CD14-positive monocyte (primary cell): ENCODE data around the gene TBC1D12. TPM values are rescaled to one million over a fixed set of nuclear protein-coding genes. Genes with fewer than 3 reads are reported as not detected.
"Not testable (repeated sequence)": the region's sequence is repeated elsewhere in the genome, so short reads cannot be mapped to it uniquely, and the experiment has no call there.

Source experiments
- DNase-seq, 3 donors: peaks; one replicate each; pipeline ENCODE4 v3.0.0-alpha.2; 2011 to 2022
- H2AFZ ChIP-seq: 2 replicates; pipeline ENCODE4 v1.6.0; 2012; ENCODE audit warnings: mild to moderate bottlenecking, low read depth, low read length, inconsistent platforms; ENCODE audit not compliant: insufficient read depth, poor library complexity, severe bottlenecking
- H3K27ac ChIP-seq, 2 donors: 1 replicate in 1 of 2; 2 replicates in 1 of 2; pipeline ENCODE4 v1.5.1; 2012 to 2013; ENCODE audit warnings: low read length in 2 of 2, control low read depth in 1 of 2, inconsistent platforms in 1 of 2, low read depth in 1 of 2, mild to moderate bottlenecking in 1 of 2
- H3K27me3 ChIP-seq, 2 donors: one replicate each; pipeline versions ENCODE4 v1.6.0 to v1.6.1; 2011 to 2013; ENCODE audit warnings: low read length in 2 of 2; ENCODE audit not compliant: control insufficient read depth in 2 of 2, insufficient read depth in 2 of 2
- H3K36me3 ChIP-seq, 2 donors: replicated peaks in 1 of 2; 1 replicate in 1 of 2; 2 replicates in 1 of 2; pipeline versions ENCODE4 v1.5.1 to v1.6.1; 2012 to 2013; ENCODE audit warnings: low read length in 2 of 2, control low read depth in 1 of 2, inconsistent platforms in 1 of 2, mild to moderate bottlenecking in 1 of 2; ENCODE audit not compliant: insufficient read depth in 2 of 2, control insufficient read depth in 1 of 2
- H3K4me1 ChIP-seq, 2 donors: 1 replicate in 1 of 2; 2 replicates in 1 of 2; pipeline versions ENCODE4 v1.5.1 to v1.6.1; 2012 to 2013; ENCODE audit warnings: low read length in 2 of 2, control low read depth in 1 of 2, inconsistent platforms in 1 of 2, mild to moderate bottlenecking in 1 of 2, moderate library complexity in 1 of 2; ENCODE audit not compliant: insufficient read depth in 2 of 2, control insufficient read depth in 1 of 2
- H3K4me2 ChIP-seq: replicated peaks from 2 replicates; pipeline ENCODE3; 2012; ENCODE audit warnings: low read length, moderate library complexity, mild to moderate bottlenecking; ENCODE audit not compliant: poor library complexity, severe bottlenecking; ENCODE audit errors: extremely low read depth
- H3K4me3 ChIP-seq, 3 experiments: fragments of 200-600 bp in 1 of 3; sonication (generic) in 1 of 3; replicated peaks in 1 of 3; 1 replicate in 2 of 3; 2 replicates in 1 of 3; pipeline ENCODE4 v1.5.1; 2011 to 2013; ENCODE audit warnings: low read length in 3 of 3, mild to moderate bottlenecking in 3 of 3, control low read depth in 2 of 3, low read depth in 2 of 3, inconsistent platforms in 1 of 3, moderate library complexity in 1 of 3
- H3K79me2 ChIP-seq: 2 replicates; pipeline ENCODE4 v1.6.0; 2012; ENCODE audit warnings: mild to moderate bottlenecking, control low read depth, inconsistent platforms, low read length, moderate library complexity; ENCODE audit not compliant: insufficient read depth
- H3K9ac ChIP-seq: 2 replicates; pipeline ENCODE4 v1.6.0; 2017; ENCODE audit warnings: low read length, mild to moderate bottlenecking; ENCODE audit not compliant: insufficient read depth, poor library complexity, severe bottlenecking
- H3K9me3 ChIP-seq, 2 donors: replicated peaks in 1 of 2; 1 replicate in 1 of 2; 2 replicates in 1 of 2; pipeline versions ENCODE4 v1.5.1 to v1.6.1; 2012 to 2013; ENCODE audit warnings: low read length in 2 of 2, control low read depth in 1 of 2; ENCODE audit not compliant: control insufficient read depth in 1 of 2, insufficient read depth in 1 of 2
- H4K20me1 ChIP-seq: 2 replicates; pipeline ENCODE4 v1.6.0; 2012; ENCODE audit warnings: mild to moderate bottlenecking, low read length, control low read depth, moderate library complexity; ENCODE audit not compliant: insufficient read depth
- H3K27ac Mint-ChIP-seq, 7 donors: one replicate each; pipeline ENCODE4 v1.8.0; 2020; ENCODE audit warnings: mild to moderate bottlenecking in 7 of 7, mixed read lengths in 7 of 7, moderate library complexity in 6 of 7, inconsistent platforms in 2 of 7
- H3K27me3 Mint-ChIP-seq, 3 donors: one replicate each; pipeline ENCODE4 v1.8.0; 2021 to 2022; ENCODE audit warnings: low read depth in 3 of 3, mild to moderate bottlenecking in 3 of 3, mixed read lengths in 3 of 3, moderate library complexity in 3 of 3, inconsistent platforms in 1 of 3
- H3K36me3 Mint-ChIP-seq, 2 donors: one replicate each; pipeline ENCODE4 v1.8.0; 2020; ENCODE audit warnings: mixed read lengths in 2 of 2, inconsistent platforms in 1 of 2, mild to moderate bottlenecking in 1 of 2
- H3K4me1 Mint-ChIP-seq: one replicate; pipeline ENCODE4 v1.8.0; 2020; ENCODE audit warnings: mild to moderate bottlenecking, mixed read lengths
- H3K4me3 Mint-ChIP-seq, 2 donors: one replicate each; pipeline ENCODE4 v1.8.0; 2020; ENCODE audit warnings: mild to moderate bottlenecking in 2 of 2, mixed read lengths in 2 of 2, moderate library complexity in 1 of 2
- H3K9me3 Mint-ChIP-seq, 7 donors: one replicate each; pipeline ENCODE4 v1.8.0; 2020 to 2022; ENCODE audit warnings: mixed read lengths in 7 of 7, mild to moderate bottlenecking in 6 of 7, moderate library complexity in 6 of 7, inconsistent platforms in 2 of 7
- CTCF ChIP-seq: fragments of 200-600 bp; IDR thresholded peaks from one replicate; pipeline ENCODE4 v1.8.0; 2022; ENCODE audit warnings: antibody characterized with exemption, mild to moderate bottlenecking
- WGBS: methylation state at CpG from one replicate; pipeline ENCODE4 v1.1.5; 2013; ENCODE audit warnings: missing lambda C conversion rate; ENCODE audit not compliant: insufficient coverage; 5-methylcytosine and 5-hydroxymethylcytosine counted together
- intact Hi-C, 2 donors: fragments of 100-400 bp; cut with micrococcal nuclease; formaldehyde crosslinking; loops; one replicate each; pipeline versions ENCODE4 v1.15.0 to v1.15.1; 2023
- polyA plus RNA-seq, 3 donors: library from polyadenylated mRNA; depleted of rRNA in 1 of 3; unstranded in 2 of 3; stranded (reverse) in 1 of 3; fragments of 300-500 nt in 2 of 3; fragments of >200 nt in 1 of 3; fragmentation: Illumina TruSeq in 2 of 3; gene quantifications; 1 replicate in 2 of 3; 2 replicates in 1 of 3; pipeline ENCODE4 v1.2.3, GENCODE V29; 2012 to 2021

TBC1D12 gene
- polyA plus RNA-seq, 3 donors: 3.1 to 10.5 (median 3.4) TPM

- Histone ChIP-seq H2AFZ (no peak overlapping the region), H3K4me3 (no peak overlapping the region), H3K36me3 (peaks cover 0 to 23% of the 10 kb centered on the region in 2 donors), H3K79me2 (no peaks in the 10 kb centered on the region), H3K27ac (no peak overlapping the region), H3K9ac (no peak overlapping the region), H3K27me3 (no peaks in the 10 kb centered on the region), H3K4me2 (no peak overlapping the region), H4K20me1 (no peaks in the 10 kb centered on the region), H3K9me3 (no peaks in the 10 kb centered on the region), H3K4me1 (no peaks in the 10 kb centered on the region)
- peaks cover 6 to 20% of the 10 kb centered on the region in 2 donors for H3K36me3 Mint-ChIP-seq
- peaks cover 0 to 3% (median 3%) of the 10 kb centered on the region in 3 donors for H3K27me3 Mint-ChIP-seq
- WGBS: no CpG with 5 or more reads among the region's 5 CpGs
- peaks cover 0 to 1% (median 0%) of the 10 kb centered on the region in 7 donors for H3K9me3 Mint-ChIP-seq
- no peaks in the 10 kb centered on the region for H3K4me1 Mint-ChIP-seq
- no peak overlapping the region for H3K27ac Mint-ChIP-seq
- no peak overlapping the region for H3K4me3 Mint-ChIP-seq
- intact Hi-C loops: no loop called here
- no peak for DNase-seq
- TF ChIP-seq CTCF: no peak
These were observed 122.4 kb downstream of the TBC1D12 start for GRCh38 chr10:94524711-94525110.

GRCh38 chr10:94531550-94531949 is 129.2 kb downstream of the TBC1D12 start:
- H2AFZ ChIP-seq, H3K4me1 ChIP-seq, H3K4me2 ChIP-seq, H3K9ac ChIP-seq, H3K27ac ChIP-seq, H3K4me3 Mint-ChIP-seq, H3K27ac Mint-ChIP-seq, intact Hi-C loops, H3K27me3 ChIP-seq, DNase-seq, H4K20me1 ChIP-seq, H3K9me3 Mint-ChIP-seq, H3K4me1 Mint-ChIP-seq, H3K79me2 ChIP-seq, H3K4me3 ChIP-seq, H3K9me3 ChIP-seq, H3K27me3 Mint-ChIP-seq: not testable (repeated sequence)
- peaks cover 10 to 43% of the 10 kb centered on the region in 2 donors for H3K36me3 ChIP-seq
- H3K36me3 Mint-ChIP-seq: peaks cover 16 to 19% of the 10 kb centered on the region in 2 donors
